ENCODE data around the gene MCF2L. TPM values are rescaled to one million over a fixed set of nuclear protein-coding genes. Genes with fewer than 3 reads are reported as not detected.

The MCF2L gene
- total RNA-seq, 6 experiments from 2014 or later = 9.6 to 18.4 (median 11.7) TPM

GRCh38 chr13:113086991-113087922 lies 118.2 kb downstream of the MCF2L start:
- H3K4me1 ChIP-seq = no peaks in the 10 kb centered on the region
- intact Hi-C loops (cut with DNase I) = no loop called here
- no peak overlapping the region for H3K4me3 ChIP-seq
- H3K27me3 ChIP-seq = no peaks in the 10 kb centered on the region
- H3K27ac ChIP-seq = no peak overlapping the region
- H3K36me3 ChIP-seq = peaks cover 0 to 14% (median 0%) of the 10 kb centered on the region in 4 donors
- DNase-seq = peak in 1 of 3 donors; percentile 13
- no peak for ATAC-seq
- H3K9me3 ChIP-seq = no peaks in the 10 kb centered on the region
- 89% methylated on average over 15 of the region's 39 CpGs for WGBS (ENCODE audit: insufficient coverage, low coverage, low lambda C conversion rate, missing lambda C conversion rate)
- TF ChIP-seq POLR2A (IDR thresholded peaks at IDR 0.05) (no peak), CTCF (IDR thresholded peaks at IDR 0.05) (no peak)

- no peak overlapping the region for H3K27ac ChIP-seq
- no peak for ATAC-seq
- intact Hi-C loops (cut with DNase I) = no loop called here
- TF ChIP-seq CTCF (IDR thresholded peaks at IDR 0.05) (no peak), POLR2A (IDR thresholded peaks at IDR 0.05) (no peak)
- H3K27me3 ChIP-seq = no peaks in the 10 kb centered on the region
- 90% methylated on average over 2 of the region's 40 CpGs for whole genome bisulfite sequencing (ENCODE audit: insufficient coverage, low coverage, low lambda C conversion rate, missing lambda C conversion rate)
- peak in 1 of 3 donors; percentile 9 for DNase-seq
- peaks cover 0 to 14% (median 0%) of the 10 kb centered on the region in 4 donors for H3K36me3 ChIP-seq
- H3K4me1 ChIP-seq = no peaks in the 10 kb centered on the region
- H3K9me3 ChIP-seq = no peaks in the 10 kb centered on the region
- H3K4me3 ChIP-seq = no peak overlapping the region
Observed at GRCh38 chr13:113087923-113088690, 119.1 kb downstream of the MCF2L start.

GRCh38 chr13:113088691-113089020 lies 119.6 kb downstream of the MCF2L start:
- Histone ChIP-seq H3K27ac (no peak overlapping the region), H3K4me1 (no peaks in the 10 kb centered on the region), H3K36me3 (peaks cover 0 to 14% (median 0%) of the 10 kb centered on the region in 4 donors), H3K4me3 (no peak overlapping the region), H3K9me3 (no peaks in the 10 kb centered on the region), H3K27me3 (no peaks in the 10 kb centered on the region)
- no peak for TF ChIP-seq CTCF (IDR thresholded peaks at IDR 0.05)
- WGBS (ENCODE audit: insufficient coverage, low coverage, low lambda C conversion rate, missing lambda C conversion rate) = 83% methylated on average over 8 of the region's 17 CpGs
- DNase-seq (no peak), ATAC-seq (no peak)
- intact Hi-C loops (cut with DNase I) = no loop called here

- ATAC-seq (no peak), DNase-seq (no peak)
- 80% methylated on average over 23 of the region's 36 CpGs for WGBS (ENCODE audit: insufficient coverage, low coverage, low lambda C conversion rate, missing lambda C conversion rate)
- no peaks in the 10 kb centered on the region for H3K4me1 ChIP-seq
- H3K36me3 ChIP-seq = peaks cover 0 to 14% (median 0%) of the 10 kb centered on the region in 4 donors
- no peaks in the 10 kb centered on the region for H3K27me3 ChIP-seq
- no peak for TF ChIP-seq CTCF (IDR thresholded peaks at IDR 0.05)
- TF ChIP-seq POLR2A (IDR thresholded peaks at IDR 0.05) = no peak
- intact Hi-C loops (cut with DNase I) = loop anchor here in 1 of 2 donors (10.0 kb wide), 1 partner anchor 45 kb away; no protein-coding TSS in a partner anchor
- H3K27ac ChIP-seq = no peak overlapping the region
- H3K4me3 ChIP-seq = no peak overlapping the region
- no peaks in the 10 kb centered on the region for H3K9me3 ChIP-seq
Observed at GRCh38 chr13:113089693-113090414, 120.8 kb downstream of the MCF2L start.
